H1 (cell line): ENCODE results near the gene NEBL.

Experiments
- BACH1 ChIP-seq: IDR thresholded peaks from 2 replicates; pipeline ENCODE4 v1.6.1; 2012; ENCODE audit warnings: low read length, improper control_type of control experiment
- CTCF ChIP-seq, 3 experiments: IDR thresholded peaks; 1 replicate in 2 of 3; 2 replicates in 1 of 3; pipeline versions ENCODE4 v1.5.1 to v1.6.1; 2011; ENCODE audit warnings: low read length in 3 of 3, mild to moderate bottlenecking in 3 of 3, inconsistent platforms in 2 of 3, low read depth in 1 of 3, moderate library complexity in 1 of 3; ENCODE audit not compliant: insufficient read depth in 1 of 3; ENCODE audit errors: control extremely low read depth in 1 of 3
- JUND ChIP-seq: IDR thresholded peaks from 2 replicates; pipeline ENCODE4 v1.6.1; 2011; ENCODE audit warnings: mild to moderate bottlenecking, improper control_type of control experiment, low read length
- MAX ChIP-seq: IDR thresholded peaks from 2 replicates; pipeline ENCODE4 v1.6.1; 2012; ENCODE audit warnings: inconsistent platforms
- POLR2AphosphoS5 ChIP-seq: IDR thresholded peaks from 2 replicates; pipeline ENCODE4 v1.6.1; 2011; ENCODE audit warnings: low read depth, low read length
- SRF ChIP-seq: IDR thresholded peaks from 2 replicates; pipeline ENCODE4 v1.6.1; 2011; ENCODE audit warnings: mild to moderate bottlenecking, low read depth, low read length, moderate library complexity

- TF ChIP-seq BACH1 (no peak), POLR2AphosphoS5 (no peak), CTCF (IDR thresholded peaks at IDR 0.05; ENCODE audit: control extremely low read depth in 1 of 3, insufficient read depth in 1 of 3, low read depth in 1 of 3, low read length in 3 of 3) (no peak), JUND (no peak), SRF (no peak), MAX (no peak)
Observed at GRCh38 chr10:20769481-20769880, 127.6 kb downstream of the NEBL start.
